ENCODE data around the gene PPP6R2. TPM values are rescaled to one million over a fixed set of nuclear protein-coding genes. Genes with fewer than 3 reads are reported as not detected.

Gene PPP6R2
- total RNA-seq, 1 donor from 2014 or later, result 55.9 TPM

DNA sequence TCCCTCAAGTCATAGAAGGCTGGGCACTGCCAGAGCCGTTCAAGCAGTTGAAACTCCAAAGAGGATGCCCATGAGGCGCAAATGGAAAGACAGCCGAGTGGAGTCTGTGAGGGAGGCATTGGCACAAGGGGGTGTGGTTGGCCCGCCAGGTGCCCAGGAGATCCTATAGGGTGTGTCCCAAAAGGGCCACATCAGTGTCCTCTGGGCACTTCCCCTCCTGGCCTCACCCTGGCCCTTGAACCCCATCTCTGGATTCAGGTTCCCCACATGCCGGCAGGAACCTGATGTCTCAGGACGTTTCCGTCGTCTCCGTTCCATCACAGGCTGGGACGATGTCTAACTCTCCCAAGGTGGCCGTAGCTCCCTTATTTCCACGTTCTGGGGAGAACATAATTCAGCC lies 77.5 kb downstream of the PPP6R2 start:
- no peaks in the 10 kb centered on the region for H3K27me3 Mint-ChIP-seq (ENCODE audit: low read depth)
- no peaks in the 10 kb centered on the region for H3K9me3 Mint-ChIP-seq
- no peak for DNase-seq (ENCODE audit: low read depth, low spot score)
- no peak overlapping the region for H3K27ac Mint-ChIP-seq (ENCODE audit: unreplicated experiment)
- no peaks in the 10 kb centered on the region for H3K4me1 Mint-ChIP-seq
- H3K4me3 Mint-ChIP-seq, result no peak overlapping the region
- H3K36me3 Mint-ChIP-seq (ENCODE audit: low read depth), result peaks cover 4% of the 10 kb centered on the region
- TF ChIP-seq, protein P1, sequence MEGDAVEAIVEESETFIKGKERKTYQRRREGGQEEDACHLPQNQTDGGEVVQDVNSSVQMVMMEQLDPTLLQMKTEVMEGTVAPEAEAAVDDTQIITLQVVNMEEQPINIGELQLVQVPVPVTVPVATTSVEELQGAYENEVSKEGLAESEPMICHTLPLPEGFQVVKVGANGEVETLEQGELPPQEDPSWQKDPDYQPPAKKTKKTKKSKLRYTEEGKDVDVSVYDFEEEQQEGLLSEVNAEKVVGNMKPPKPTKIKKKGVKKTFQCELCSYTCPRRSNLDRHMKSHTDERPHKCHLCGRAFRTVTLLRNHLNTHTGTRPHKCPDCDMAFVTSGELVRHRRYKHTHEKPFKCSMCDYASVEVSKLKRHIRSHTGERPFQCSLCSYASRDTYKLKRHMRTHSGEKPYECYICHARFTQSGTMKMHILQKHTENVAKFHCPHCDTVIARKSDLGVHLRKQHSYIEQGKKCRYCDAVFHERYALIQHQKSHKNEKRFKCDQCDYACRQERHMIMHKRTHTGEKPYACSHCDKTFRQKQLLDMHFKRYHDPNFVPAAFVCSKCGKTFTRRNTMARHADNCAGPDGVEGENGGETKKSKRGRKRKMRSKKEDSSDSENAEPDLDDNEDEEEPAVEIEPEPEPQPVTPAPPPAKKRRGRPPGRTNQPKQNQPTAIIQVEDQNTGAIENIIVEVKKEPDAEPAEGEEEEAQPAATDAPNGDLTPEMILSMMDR (conservative IDR thresholded peaks at IDR 0.05), result no peak

DNA sequence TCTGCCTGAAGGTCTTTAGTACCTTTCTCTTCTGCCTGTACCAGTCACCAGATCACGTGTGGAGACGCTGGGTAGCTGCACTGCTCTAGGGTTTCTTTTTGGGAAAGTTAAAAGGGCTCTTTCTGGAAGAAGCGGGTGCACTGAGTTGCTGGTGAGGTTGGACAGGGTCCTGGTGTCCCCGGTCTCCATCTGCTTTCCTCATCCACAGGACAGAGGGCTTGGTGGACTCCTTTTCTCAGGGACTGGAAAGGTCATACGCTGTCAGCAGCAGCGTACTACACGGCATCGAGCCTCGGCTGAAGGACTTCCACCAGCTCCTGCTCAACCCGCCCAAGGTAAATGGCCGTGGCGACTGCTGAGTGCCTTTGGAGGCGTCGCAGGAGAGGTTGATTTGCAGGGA lies 78.9 kb downstream of the PPP6R2 start:
- Mint-ChIP-seq H3K9me3 (no peaks in the 10 kb centered on the region), H3K4me1 (no peaks in the 10 kb centered on the region), H3K4me3 (no peak overlapping the region), H3K27me3 (ENCODE audit: low read depth) (no peaks in the 10 kb centered on the region), H3K27ac (ENCODE audit: unreplicated experiment) (no peak overlapping the region), H3K36me3 (ENCODE audit: low read depth) (peaks cover 7% of the 10 kb centered on the region)
- DNase-seq (ENCODE audit: low read depth, low spot score), result no peak
- TF ChIP-seq, protein P1 (conservative IDR thresholded peaks at IDR 0.05), result no peak

DNA sequence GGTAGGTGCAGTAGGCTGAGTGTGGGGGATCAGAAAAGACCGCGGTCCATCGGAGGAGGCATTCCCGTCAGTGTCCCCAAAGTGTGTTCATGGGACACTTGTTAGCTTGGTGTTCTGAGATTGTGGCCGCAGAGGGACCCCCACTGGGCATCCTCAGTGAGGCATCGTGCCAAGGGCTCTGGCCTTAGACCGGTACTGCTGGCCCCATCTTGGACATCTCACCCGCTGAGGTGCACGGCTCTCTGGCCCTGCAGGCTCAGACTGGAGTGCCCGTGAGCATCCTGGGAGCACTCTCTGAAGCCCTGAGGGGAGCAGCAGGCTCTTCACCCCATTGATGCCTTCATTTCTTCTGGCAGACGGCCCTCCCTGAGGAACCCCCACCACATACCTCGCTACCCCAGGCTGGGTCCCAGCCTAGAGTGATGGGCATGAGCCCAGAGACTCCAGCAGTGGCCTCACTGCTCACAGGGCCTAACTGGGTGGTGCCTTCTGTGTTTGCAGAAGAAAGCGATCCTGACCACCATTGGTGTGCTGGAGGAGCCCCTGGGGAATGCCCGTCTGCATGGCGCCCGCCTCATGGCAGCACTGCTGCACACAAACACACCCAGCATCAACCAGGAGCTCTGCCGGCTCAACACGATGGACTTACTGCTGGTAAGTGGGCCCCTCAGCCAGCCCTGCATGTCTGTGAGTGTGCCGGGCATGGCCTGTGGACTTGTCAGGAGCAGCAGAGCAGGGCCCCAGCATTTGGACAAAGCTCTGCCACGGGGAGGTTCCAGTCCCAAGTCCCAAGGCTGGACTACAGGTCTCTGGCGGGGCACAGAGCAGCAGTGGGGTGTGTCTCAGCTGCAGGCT lies 80.1 kb downstream of the PPP6R2 start:
- no peak overlapping the region for H3K27ac Mint-ChIP-seq (ENCODE audit: unreplicated experiment)
- TF ChIP-seq, protein P1 (conservative IDR thresholded peaks at IDR 0.05), result no peak
- no peak for DNase-seq (ENCODE audit: low read depth, low spot score)
- H3K36me3 Mint-ChIP-seq (ENCODE audit: low read depth), result peaks cover 12% of the 10 kb centered on the region
- H3K9me3 Mint-ChIP-seq, result no peaks in the 10 kb centered on the region
- no peaks in the 10 kb centered on the region for H3K4me1 Mint-ChIP-seq
- no peaks in the 10 kb centered on the region for H3K27me3 Mint-ChIP-seq (ENCODE audit: low read depth)
- no peak overlapping the region for H3K4me3 Mint-ChIP-seq

DNA sequence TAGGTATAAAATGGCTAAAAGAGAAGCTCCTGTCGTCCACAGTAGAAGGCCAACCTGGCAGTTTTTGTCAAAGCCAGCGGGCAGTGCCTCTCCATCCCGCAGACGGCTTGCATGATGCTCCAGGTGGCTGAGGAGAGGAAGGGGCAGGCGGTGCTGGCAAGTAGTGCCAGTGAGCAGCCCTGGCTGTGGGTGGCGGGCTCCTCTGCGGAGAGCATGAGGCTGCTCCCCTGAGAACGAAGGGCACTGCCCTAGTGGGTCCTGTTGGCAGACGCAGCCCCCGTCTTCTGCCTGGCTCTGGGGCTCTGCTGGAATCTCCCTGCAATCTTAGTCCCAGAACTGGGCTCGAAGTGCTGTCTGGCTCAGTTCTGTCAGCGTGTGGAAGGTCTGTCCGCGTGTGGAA lies 80.8 kb downstream of the PPP6R2 start:
- TF ChIP-seq, protein P1 (conservative IDR thresholded peaks at IDR 0.05), result no peak
- Mint-ChIP-seq H3K4me3 (no peak overlapping the region), H3K9me3 (no peaks in the 10 kb centered on the region), H3K4me1 (no peaks in the 10 kb centered on the region), H3K27me3 (ENCODE audit: low read depth) (no peaks in the 10 kb centered on the region), H3K36me3 (ENCODE audit: low read depth) (peaks cover 13% of the 10 kb centered on the region), H3K27ac (ENCODE audit: unreplicated experiment) (no peak overlapping the region)
- DNase-seq (ENCODE audit: low read depth, low spot score), result no peak

DNA sequence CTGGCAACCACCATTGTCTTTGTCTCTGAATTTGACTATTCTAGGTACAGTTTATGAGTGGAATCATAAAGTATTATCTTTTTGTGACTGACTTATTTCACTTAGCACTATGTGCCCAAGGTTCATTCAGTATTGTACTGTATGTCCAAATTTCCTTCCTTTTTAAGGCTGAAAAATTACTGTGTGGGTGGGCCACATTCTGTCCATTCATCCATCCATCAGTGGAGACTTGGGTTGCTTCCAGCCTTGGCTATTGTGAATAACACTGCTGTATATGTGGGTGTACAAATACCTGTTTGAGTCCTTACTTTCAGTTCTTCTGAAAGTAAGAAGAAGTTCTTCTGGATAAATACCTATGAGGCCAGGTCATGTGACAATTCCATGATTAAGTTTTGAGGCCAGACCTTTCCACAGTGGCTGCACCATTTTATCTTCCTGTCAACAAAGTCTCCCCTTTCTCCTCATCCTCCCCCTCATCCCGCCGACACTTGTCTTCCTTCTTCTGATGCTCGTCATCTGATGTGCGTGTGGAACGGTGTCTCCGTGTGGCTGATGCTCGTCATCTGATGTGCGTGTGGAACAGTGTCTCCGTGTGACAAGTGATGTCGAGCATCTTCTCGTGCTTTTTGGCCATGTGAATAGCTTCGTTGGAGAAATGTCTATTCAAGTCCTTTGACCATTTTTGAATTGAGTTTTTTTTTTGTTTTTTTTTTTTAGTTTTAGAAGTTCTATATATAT lies 82.2 kb downstream of the PPP6R2 start:
- no peaks in the 10 kb centered on the region for H3K4me1 Mint-ChIP-seq
- TF ChIP-seq, protein P1 (conservative IDR thresholded peaks at IDR 0.05), result no peak
- no peaks in the 10 kb centered on the region for H3K27me3 Mint-ChIP-seq (ENCODE audit: low read depth)
- H3K36me3 Mint-ChIP-seq (ENCODE audit: low read depth), result peaks cover 17% of the 10 kb centered on the region
- no peak overlapping the region for H3K27ac Mint-ChIP-seq (ENCODE audit: unreplicated experiment)
- H3K4me3 Mint-ChIP-seq, result no peak overlapping the region
- DNase-seq (ENCODE audit: low read depth, low spot score), result no peak
- no peaks in the 10 kb centered on the region for H3K9me3 Mint-ChIP-seq

Data from neural crest cell (in vitro differentiated cells).